HCT116 (cell line): ENCODE measurements around the gene COPE. TPM values are rescaled to one million over a fixed set of nuclear protein-coding genes. Genes with fewer than 3 reads are reported as not detected.
"Not testable (repeated sequence)": the region's sequence is repeated elsewhere in the genome, so short reads cannot be mapped to it uniquely, and the experiment has no call there.

Source experiments
- ATAC-seq: fragments of 200-7000 bp; cut with Tn5 transposase; 2 replicates; pipeline ENCODE4 v1.9.1; 2020; ENCODE audit warnings: mild to moderate bottlenecking, moderate library complexity
- BruUV-seq: library from RNA; stranded (reverse); fragments of 400-500 nt; replicated peaks from 2 replicates; lab custom pipeline; 2021; lab: Mats Ljungman, UMichigan
- CTCF ChIA-PET: fragments of 300-600 bp; sonication (Branson Sonifier 250); formaldehyde crosslinking; loops from one replicate; lab custom pipeline; 2021; ENCODE audit warnings: antibody characterized with exemption; lab: Charles Lee
- POLR2A ChIA-PET: fragments of 300-600, 350-600 bp; sonication (Branson Sonifier 250); formaldehyde crosslinking; loops from one replicate; lab custom pipeline; 2021; ENCODE audit warnings: antibody characterized with exemption; lab: Charles Lee
- RAD21 ChIA-PET, 2 experiments: fragments of 300-600 bp; sonication (Branson Sonifier 250); formaldehyde crosslinking; loops; one replicate each; lab custom pipeline; 2023; ENCODE audit warnings: low total read pairs in 2 of 2; ENCODE audit not compliant: uncharacterized antibody in 2 of 2, unreplicated experiment in 2 of 2, low non-redundant PET in 1 of 2; lab: Charles Lee
- DNase-seq: peaks from one replicate; pipeline ENCODE4 v3.0.0-alpha.2; 2010; ENCODE audit warnings: low read depth, low spot score
- H2AFZ ChIP-seq: fragments of 200-600 bp; shearing (Covaris generic), sonication (generic); 2 replicates; pipeline ENCODE4 v1.6.1; 2017; ENCODE audit warnings: low read depth, mixed run types, mixed read lengths, antibody characterized with exemption, low read length; ENCODE audit not compliant: poor library complexity, severe bottlenecking
- H3K27ac ChIP-seq: 2 replicates; pipeline ENCODE4 v1.5.1; 2012; ENCODE audit warnings: low read depth, low read length
- H3K27me3 ChIP-seq: fragments of 200-600 bp; sonication (generic); 2 replicates; pipeline ENCODE4 v1.6.1; 2016; ENCODE audit warnings: mixed run types, low read length, mixed read lengths; ENCODE audit not compliant: insufficient read depth
- H3K36me3 ChIP-seq, 2 experiments: fragments of 200-500 bp in 1 of 2; fragments of 200-600 bp in 1 of 2; sonication (Bioruptor generic) in 1 of 2; sonication (generic) in 1 of 2; 2 replicates each; pipeline versions ENCODE4 v1.5.1 to v1.6.1; 2014 to 2016; ENCODE audit warnings: low read length in 2 of 2, inconsistent platforms in 1 of 2, mixed read lengths in 1 of 2, mixed run types in 1 of 2; ENCODE audit not compliant: insufficient read depth in 2 of 2, control insufficient read depth in 1 of 2
- H3K4me1 ChIP-seq, 2 experiments: fragments of 200-600 bp in 1 of 2; sonication (generic) in 1 of 2; 2 replicates each; pipeline versions ENCODE4 v1.5.1 to v1.6.1; 2012 to 2017; ENCODE audit warnings: low read length in 2 of 2, inconsistent platforms in 1 of 2, mild to moderate bottlenecking in 1 of 2, mixed read lengths in 1 of 2, mixed run types in 1 of 2, moderate library complexity in 1 of 2; ENCODE audit not compliant: insufficient read depth in 2 of 2, control insufficient read depth in 1 of 2
- H3K4me2 ChIP-seq: fragments of 200-600 bp; sonication (generic); 2 replicates; pipeline ENCODE4 v1.6.1; 2017; ENCODE audit warnings: mixed run types, low read length, mixed read lengths
- H3K4me3 ChIP-seq, 2 experiments: fragments of 200-600 bp in 1 of 2; sonication (generic) in 1 of 2; replicated peaks in 1 of 2; 2 replicates each; pipeline ENCODE4 v1.5.1; 2011 to 2016; ENCODE audit warnings: low read length in 2 of 2, control low read depth in 1 of 2, low read depth in 1 of 2, mild to moderate bottlenecking in 1 of 2, mixed read lengths in 1 of 2, mixed run types in 1 of 2
- H3K79me2 ChIP-seq: fragments of 200-600 bp; sonication (generic); 2 replicates; pipeline ENCODE4 v1.6.1; 2017; ENCODE audit warnings: mild to moderate bottlenecking, mixed run types, low read length, moderate library complexity, mixed read lengths; ENCODE audit not compliant: insufficient read depth
- H3K9ac ChIP-seq: fragments of 200-600 bp; sonication (generic); 2 replicates; pipeline ENCODE4 v1.6.1; 2016; ENCODE audit warnings: low read length, mixed read lengths
- H3K9me2 ChIP-seq: fragments of 200-600 bp; sonication (generic), shearing (Covaris generic); 2 replicates; pipeline ENCODE4 v1.6.1; 2017; ENCODE audit warnings: mixed run types, mild to moderate bottlenecking, moderate library complexity; ENCODE audit not compliant: insufficient read depth
- H3K9me3 ChIP-seq, 2 experiments: fragments of 200-500 bp in 1 of 2; fragments of 200-600 bp in 1 of 2; sonication (Bioruptor generic) in 1 of 2; sonication (generic) in 1 of 2; 2 replicates each; pipeline ENCODE4 v1.6.1; 2014 to 2017; ENCODE audit warnings: low read length in 2 of 2, mixed read lengths in 2 of 2, inconsistent platforms in 1 of 2, low read depth in 1 of 2, mild to moderate bottlenecking in 1 of 2, mixed run types in 1 of 2, moderate library complexity in 1 of 2; ENCODE audit not compliant: control insufficient read depth in 1 of 2, insufficient read depth in 1 of 2
- H4K20me1 ChIP-seq: fragments of 200-600 bp; sonication (generic), shearing (Covaris generic); 2 replicates; pipeline ENCODE4 v1.6.1; 2017; ENCODE audit warnings: mixed run types, mild to moderate bottlenecking, moderate library complexity; ENCODE audit not compliant: insufficient read depth
- CTCF ChIP-seq, 3 experiments: fragments of 200-600 bp in 1 of 3; sonication (generic) in 1 of 3; IDR thresholded peaks in 2 of 3; conservative IDR thresholded peaks in 1 of 3; 2 replicates each; pipeline ENCODE4 v1.5.1; 2012 to 2017; ENCODE audit warnings: low read depth in 2 of 3, low read length in 2 of 3, antibody characterized with exemption in 1 of 3, borderline replicate concordance in 1 of 3, control low read depth in 1 of 3, mild to moderate bottlenecking in 1 of 3, mixed read lengths in 1 of 3, mixed run types in 1 of 3, moderate library complexity in 1 of 3; ENCODE audit not compliant: insufficient read depth in 1 of 3
- EZH2 ChIP-seq: fragments of 200-600 bp; sonication (generic); IDR thresholded peaks from 2 replicates; pipeline ENCODE4 v1.6.1; 2017; ENCODE audit warnings: antibody characterized with exemption, mixed run types
- POLR2A ChIP-seq: IDR thresholded peaks from 2 replicates; pipeline ENCODE4 v1.7.0; 2011; ENCODE audit warnings: borderline replicate concordance; ENCODE audit not compliant: insufficient read depth, insufficient read length; ENCODE audit errors: extremely low read depth
- POLR2AphosphoS5 ChIP-seq: IDR thresholded peaks from 2 replicates; pipeline ENCODE4 v1.6.1; 2011; ENCODE audit warnings: mild to moderate bottlenecking, low read depth, low read length, moderate library complexity
- intact Hi-C: fragments of 100-400 bp; cut with micrococcal nuclease; formaldehyde crosslinking; loops from 2 replicates; pipeline ENCODE4 v1.10.0; 2022
- total RNA-seq: library from RNA; stranded (reverse); gene quantifications from one replicate; pipeline ENCODE4 v1.2.1, GENCODE V29; 2021; ENCODE audit not compliant: unreplicated experiment
- TF ChIP-seq, protein P1 (sequence below): IDR thresholded peaks from 2 replicates; pipeline ENCODE4 v1.6.1; 2012

COPE gene
- total RNA-seq, 1 experiment from 2014 or later = 263 TPM

DNA sequence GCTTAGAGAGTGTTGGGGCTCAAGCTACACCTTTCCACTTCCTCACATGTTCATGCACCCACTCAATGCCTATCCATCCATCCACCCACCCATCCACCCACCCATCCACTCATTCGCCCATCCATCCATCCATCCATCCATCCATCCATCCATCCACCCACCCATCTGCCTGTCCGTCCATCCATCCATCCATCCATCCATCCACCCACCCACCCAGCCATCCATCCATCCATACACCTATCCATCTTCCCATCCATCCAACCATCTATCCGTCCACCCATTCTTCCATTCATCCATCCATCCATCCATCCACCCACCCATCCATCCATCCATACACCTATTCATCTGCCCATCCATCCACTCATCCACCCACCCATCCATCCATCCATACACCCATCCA, 34.9 kb upstream of the COPE start:
- peaks cover 0 to 5% of the 10 kb centered on the region in 2 experiments; a peak in 1 of 4 replicates for H3K4me1 ChIP-seq
- ChIA-PET POLR2A (no interaction called here), RAD21 (no interaction called here), CTCF (no interaction called here)
- no peaks in the 10 kb centered on the region for H3K9me2 ChIP-seq
- no TSS peak for BruUV-seq
- no peak overlapping the region for H3K4me3 ChIP-seq
- no peaks in the 10 kb centered on the region for H3K36me3 ChIP-seq
- ATAC-seq (no peak), DNase-seq (no peak)
- H3K9ac ChIP-seq = no peak overlapping the region
- H3K27me3 ChIP-seq = no peaks in the 10 kb centered on the region
- TF ChIP-seq POLR2AphosphoS5 = no peak
- no peak for TF ChIP-seq POLR2A
- TF ChIP-seq EZH2 = no peak
- no peak for TF ChIP-seq CTCF (IDR thresholded peaks at IDR 0.05 in 2 of 3, conservative IDR thresholded peaks at IDR 0.05 in 1 of 3; ENCODE audit: borderline replicate concordance in 1 of 3, insufficient read depth in 1 of 3, low read depth in 2 of 3, low read length in 2 of 3)
- TF ChIP-seq, protein P1, sequence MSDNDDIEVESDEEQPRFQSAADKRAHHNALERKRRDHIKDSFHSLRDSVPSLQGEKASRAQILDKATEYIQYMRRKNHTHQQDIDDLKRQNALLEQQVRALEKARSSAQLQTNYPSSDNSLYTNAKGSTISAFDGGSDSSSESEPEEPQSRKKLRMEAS = no peak
- no peak overlapping the region for H3K27ac ChIP-seq
- H4K20me1 ChIP-seq = no peaks in the 10 kb centered on the region
- intact Hi-C loops = no loop called here
- H3K79me2 ChIP-seq = no peaks in the 10 kb centered on the region
- H3K4me2 ChIP-seq = no peak overlapping the region
- H2AFZ ChIP-seq = no peak overlapping the region
- no peaks in the 10 kb centered on the region for H3K9me3 ChIP-seq

DNA sequence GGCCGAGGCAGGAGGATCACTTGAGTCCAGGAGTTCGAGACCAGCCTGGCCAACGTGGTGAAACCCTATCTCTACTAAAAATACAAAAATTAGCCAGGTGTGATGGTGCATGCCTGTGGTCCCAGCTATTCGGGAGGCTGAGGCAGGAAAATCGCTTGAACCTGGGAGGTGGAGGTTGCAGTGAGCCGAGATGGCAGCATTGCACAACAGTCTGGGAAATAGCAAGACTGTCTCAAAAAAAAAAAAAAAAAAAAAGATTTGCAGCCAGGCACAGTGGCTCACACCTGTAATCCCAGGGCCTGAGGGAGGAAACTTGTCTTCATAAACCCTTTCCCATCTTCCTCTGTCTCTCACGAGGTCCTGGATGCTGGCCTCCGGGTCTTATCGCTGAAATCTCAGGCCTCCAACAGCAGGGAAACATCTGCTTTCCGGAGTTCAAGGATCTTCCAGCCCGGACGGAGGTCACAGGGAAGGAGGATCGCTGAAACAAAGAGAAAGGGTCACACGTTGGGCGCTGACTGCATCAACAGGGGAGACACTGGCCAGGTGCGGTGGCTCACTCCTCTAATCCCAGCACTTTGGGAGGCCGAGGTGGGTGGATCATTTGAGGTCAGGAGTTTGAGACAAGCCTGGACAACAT, 33.3 kb upstream of the COPE start:
- H3K79me2 ChIP-seq, H3K4me1 ChIP-seq, ATAC-seq, H3K27ac ChIP-seq, RAD21 ChIA-PET, H3K36me3 ChIP-seq, DNase-seq, H4K20me1 ChIP-seq, POLR2A ChIA-PET, H3K9ac ChIP-seq, H3K9me3 ChIP-seq, intact Hi-C loops, H2AFZ ChIP-seq, BruUV-seq, H3K4me2 ChIP-seq, H3K27me3 ChIP-seq, CTCF ChIA-PET, H3K9me2 ChIP-seq, H3K4me3 ChIP-seq: not testable (repeated sequence)
